Measurements from ENCODE around the gene RAB33B.

The RAB33B gene

DNA sequence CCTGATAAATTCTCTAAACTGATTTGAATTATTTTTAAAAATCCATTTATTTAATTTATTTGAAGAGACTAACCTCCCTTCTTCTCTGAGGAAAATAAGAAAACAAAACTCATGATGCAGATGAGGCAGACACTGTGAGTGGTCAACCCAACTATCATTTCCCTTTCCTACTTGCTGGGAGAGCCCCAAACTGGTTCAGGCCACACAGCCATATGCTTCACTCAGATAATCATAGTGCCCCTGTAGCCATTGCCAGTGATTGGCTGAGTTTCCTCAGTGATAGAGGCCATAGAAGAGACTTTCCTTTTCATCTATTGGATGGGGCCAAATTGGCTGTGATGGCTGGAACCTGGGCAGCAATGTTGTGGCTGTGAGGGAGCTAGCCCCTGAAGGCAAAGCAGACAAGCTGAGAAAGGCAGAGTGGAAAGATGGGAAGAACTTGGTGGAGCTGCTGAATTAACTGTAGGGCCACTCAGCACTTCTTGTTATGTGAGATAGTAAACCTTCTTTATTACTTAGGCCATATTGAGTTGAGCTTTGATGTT lies 49.8 kb downstream of the RAB33B start:
- Histone ChIP-seq H3K9me3 (ENCODE audit: control insufficient read depth, insufficient read depth, low read length) (no peaks in the 10 kb centered on the region), H3K9ac (ENCODE audit: low read depth, low read length) (no peak overlapping the region), H3K4me1 (ENCODE audit: insufficient read depth, low read length) (peaks cover 5% of the 10 kb centered on the region; the same call in 1 of the 2 replicates), H3K36me3 (ENCODE audit: insufficient read depth, low read length) (no peaks in the 10 kb centered on the region)

- Histone ChIP-seq H3K9ac (ENCODE audit: low read depth, low read length) (no peak overlapping the region), H3K4me1 (ENCODE audit: insufficient read depth, low read length) (peaks cover 12% of the 10 kb centered on the region; the same call in 1 of the 2 replicates), H3K36me3 (ENCODE audit: insufficient read depth, low read length) (no peaks in the 10 kb centered on the region; the same call in 1 of the 2 replicates), H3K9me3 (ENCODE audit: control insufficient read depth, insufficient read depth, low read length) (no peaks in the 10 kb centered on the region)
Measured at GRCh38 chr4:139506774-139507173, 52.9 kb downstream of the RAB33B start.

GRCh38 chr4:139508581-139509237 lies 54.8 kb downstream of the RAB33B start:
- Histone ChIP-seq H3K9me3 (ENCODE audit: control insufficient read depth, insufficient read depth, low read length) (no peaks in the 10 kb centered on the region; the same call in 1 of the 2 replicates), H3K9ac (ENCODE audit: low read depth, low read length) (no peak overlapping the region), H3K4me1 (ENCODE audit: insufficient read depth, low read length) (peaks cover 8% of the 10 kb centered on the region; the same call in 1 of the 2 replicates), H3K36me3 (ENCODE audit: insufficient read depth, low read length) (no peaks in the 10 kb centered on the region; the same call in none of the 2 replicates)

GRCh38 chr4:139509727-139510410 lies 55.9 kb downstream of the RAB33B start:
- no peaks in the 10 kb centered on the region; the same call in none of the 2 replicates for H3K36me3 ChIP-seq (ENCODE audit: insufficient read depth, low read length)
- H3K4me1 ChIP-seq (ENCODE audit: insufficient read depth, low read length), result peaks cover 8% of the 10 kb centered on the region; the same call in 1 of the 2 replicates

GRCh38 chr4:139511320-139511719 lies 57.4 kb downstream of the RAB33B start:
- Histone ChIP-seq H3K9ac (ENCODE audit: low read depth, low read length) (no peak overlapping the region), H3K36me3 (ENCODE audit: insufficient read depth, low read length) (peaks cover 9% of the 10 kb centered on the region), H3K4me1 (ENCODE audit: insufficient read depth, low read length) (peaks cover 8% of the 10 kb centered on the region; the same call in 1 of the 2 replicates), H3K9me3 (ENCODE audit: control insufficient read depth, insufficient read depth, low read length) (no peaks in the 10 kb centered on the region; the same call in 1 of the 2 replicates)

More at GRCh38 chr4:139509727-139510410, 55.9 kb downstream of the RAB33B start:
- H3K9ac ChIP-seq (ENCODE audit: low read depth, low read length), result no peak overlapping the region
- no peaks in the 10 kb centered on the region; the same call in 1 of the 2 replicates for H3K9me3 ChIP-seq (ENCODE audit: control insufficient read depth, insufficient read depth, low read length)

DNA sequence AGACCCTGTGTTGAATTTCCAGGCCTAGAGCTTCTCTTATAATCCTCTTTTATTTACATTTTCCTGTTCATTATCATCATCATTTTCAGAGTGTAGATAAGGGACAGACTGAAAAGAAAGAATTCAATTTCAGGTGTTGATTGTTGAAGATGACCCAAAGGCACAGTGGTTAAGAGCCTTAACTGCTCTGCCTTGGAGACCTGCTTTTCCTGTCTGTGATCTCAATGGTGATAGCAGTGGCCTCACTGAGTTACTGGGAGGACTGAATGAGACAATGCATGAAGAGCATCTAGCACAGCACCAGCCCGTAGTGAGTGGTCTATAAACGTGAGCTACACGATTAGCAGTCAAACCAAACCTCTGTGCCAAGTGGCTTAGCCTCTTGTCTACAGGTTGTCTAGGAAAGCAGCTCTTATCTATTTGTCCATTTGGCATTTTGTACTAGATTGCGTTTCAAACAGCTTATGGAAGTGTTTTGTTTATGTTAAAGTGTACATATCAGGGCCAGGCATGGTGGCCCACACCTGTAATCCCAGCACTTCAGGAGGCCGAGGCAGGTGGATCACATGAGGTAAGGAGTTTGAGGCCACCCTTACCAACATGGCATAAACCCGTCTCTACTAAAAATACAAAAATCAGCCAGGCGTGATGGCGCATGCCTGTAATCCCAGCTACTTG lies 60.6 kb downstream of the RAB33B start:
- Histone ChIP-seq H3K36me3 (ENCODE audit: insufficient read depth, low read length) (peaks cover 9% of the 10 kb centered on the region), H3K9me3 (ENCODE audit: control insufficient read depth, insufficient read depth, low read length) (no peaks in the 10 kb centered on the region; the same call in 1 of the 2 replicates), H3K9ac (ENCODE audit: low read depth, low read length) (no peak overlapping the region), H3K4me1 (ENCODE audit: insufficient read depth, low read length) (peaks cover 8% of the 10 kb centered on the region; the same call in 1 of the 2 replicates)

DNA sequence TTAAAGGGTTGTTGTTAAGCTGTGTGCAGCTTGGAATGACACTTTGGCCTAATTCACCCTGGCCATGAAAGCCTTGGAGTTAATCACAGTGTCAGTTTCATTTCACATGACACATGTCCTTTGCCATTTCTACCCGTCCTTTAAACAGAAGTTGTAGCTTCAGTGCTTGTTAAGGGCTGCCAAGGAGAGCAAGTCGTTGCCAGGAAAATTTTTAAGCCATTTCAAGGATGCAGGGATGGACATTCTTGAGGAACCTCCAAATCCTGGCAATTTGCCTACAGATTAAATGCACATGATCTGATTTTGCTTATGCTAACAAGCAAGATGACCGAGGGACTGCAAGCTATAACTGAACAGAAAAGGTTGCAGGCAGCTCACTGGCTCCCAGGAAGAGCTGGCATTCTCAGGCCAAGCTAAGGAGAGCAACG lies 61.6 kb downstream of the RAB33B start:
- Histone ChIP-seq H3K9me3 (ENCODE audit: control insufficient read depth, insufficient read depth, low read length) (no peaks in the 10 kb centered on the region; the same call in 1 of the 2 replicates), H3K36me3 (ENCODE audit: insufficient read depth, low read length) (peaks cover 9% of the 10 kb centered on the region), H3K9ac (ENCODE audit: low read depth, low read length) (no peak overlapping the region), H3K4me1 (ENCODE audit: insufficient read depth, low read length) (peaks cover 8% of the 10 kb centered on the region; the same call in 1 of the 2 replicates)

- Histone ChIP-seq H3K36me3 (ENCODE audit: insufficient read depth, low read length) (peaks cover 6% of the 10 kb centered on the region; the same call in 1 of the 2 replicates), H3K9me3 (ENCODE audit: control insufficient read depth, insufficient read depth, low read length) (no peaks in the 10 kb centered on the region), H3K4me1 (ENCODE audit: insufficient read depth, low read length) (no peaks in the 10 kb centered on the region), H3K9ac (ENCODE audit: low read depth, low read length) (no peak overlapping the region)
Measured at GRCh38 chr4:139521754-139522401, 68.0 kb downstream of the RAB33B start.

- no peaks in the 10 kb centered on the region for H3K4me1 ChIP-seq (ENCODE audit: insufficient read depth, low read length)
- 0 out of 2 replicates have a peak, but pooled peaks cover 6% of the 10 kb centered on the region for H3K36me3 ChIP-seq (ENCODE audit: insufficient read depth, low read length)
Measured at GRCh38 chr4:139522457-139522856, 68.5 kb downstream of the RAB33B start.

GRCh38 chr4:139523076-139523475 lies 69.2 kb downstream of the RAB33B start:
- Histone ChIP-seq H3K36me3 (ENCODE audit: insufficient read depth, low read length) (0 out of 2 replicates have a peak, but pooled peaks cover 6% of the 10 kb centered on the region), H3K4me1 (ENCODE audit: insufficient read depth, low read length) (no peaks in the 10 kb centered on the region), H3K9me3 (ENCODE audit: control insufficient read depth, insufficient read depth, low read length) (no peaks in the 10 kb centered on the region), H3K9ac (ENCODE audit: low read depth, low read length) (no peak overlapping the region)

More at GRCh38 chr4:139522457-139522856, 68.5 kb downstream of the RAB33B start:
- H3K9me3 ChIP-seq (ENCODE audit: control insufficient read depth, insufficient read depth, low read length), result no peaks in the 10 kb centered on the region
- no peak overlapping the region for H3K9ac ChIP-seq (ENCODE audit: low read depth, low read length)

GRCh38 chr4:139524062-139524631 lies 70.2 kb downstream of the RAB33B start:
- H3K36me3 ChIP-seq (ENCODE audit: insufficient read depth, low read length), result peaks cover 6% of the 10 kb centered on the region; the same call in 1 of the 2 replicates
- H3K4me1 ChIP-seq (ENCODE audit: insufficient read depth, low read length), result no peaks in the 10 kb centered on the region
- H3K9ac ChIP-seq (ENCODE audit: low read depth, low read length), result no peak overlapping the region
- no peaks in the 10 kb centered on the region for H3K9me3 ChIP-seq (ENCODE audit: control insufficient read depth, insufficient read depth, low read length)

GRCh38 chr4:139525414-139525813 lies 71.5 kb downstream of the RAB33B start:
- no peak overlapping the region for H3K9ac ChIP-seq (ENCODE audit: low read depth, low read length)
- H3K9me3 ChIP-seq (ENCODE audit: control insufficient read depth, insufficient read depth, low read length), result no peaks in the 10 kb centered on the region
- H3K4me1 ChIP-seq (ENCODE audit: insufficient read depth, low read length), result no peaks in the 10 kb centered on the region
- peaks cover 6% of the 10 kb centered on the region; the same call in 1 of the 2 replicates for H3K36me3 ChIP-seq (ENCODE audit: insufficient read depth, low read length)
